Hepatocyte (in vitro differentiated cells): ENCODE measurements around the gene CHIT1. TPM values are rescaled to one million over a fixed set of nuclear protein-coding genes. Genes with fewer than 3 reads are reported as not detected.
A peak's percentile ranks its signal among the peaks of the same experiment; 100 is the strongest.

Source experiments
- DNase-seq: peaks from one replicate; pipeline ENCODE4 v3.0.0-alpha.2; 2016; ENCODE audit warnings: low spot score
- H2AFZ ChIP-seq: fragments of 200-600 bp; sonication (generic); 2 replicates; pipeline ENCODE4 v1.6.0; 2016; ENCODE audit warnings: antibody characterized with exemption, mild to moderate bottlenecking
- H3K27ac ChIP-seq: fragments of 200-600 bp; sonication (generic); 2 replicates; pipeline ENCODE4 v1.5.1; 2016; ENCODE audit warnings: mild to moderate bottlenecking
- H3K27me3 ChIP-seq: fragments of 200-600 bp; sonication (generic); 2 replicates; pipeline ENCODE4 v1.6.1; 2016
- H3K36me3 ChIP-seq: fragments of 200-600 bp; sonication (generic); replicated peaks from 2 replicates; pipeline ENCODE4 v1.5.1; 2016; ENCODE audit warnings: low read depth; ENCODE audit not compliant: insufficient read depth
- H3K4me1 ChIP-seq: fragments of 200-600 bp; sonication (generic); 2 replicates; pipeline ENCODE4 v1.5.1; 2016; ENCODE audit warnings: mild to moderate bottlenecking, moderate library complexity; ENCODE audit not compliant: insufficient read depth
- H3K4me2 ChIP-seq: fragments of 200-600 bp; sonication (generic); 2 replicates; pipeline ENCODE4 v1.6.0; 2016
- H3K4me3 ChIP-seq: fragments of 200-600 bp; sonication (generic); 2 replicates; pipeline ENCODE4 v1.5.1; 2016; ENCODE audit warnings: mild to moderate bottlenecking
- H3K79me2 ChIP-seq: fragments of 200-600 bp; sonication (generic); 2 replicates; pipeline ENCODE4 v1.6.0; 2017; ENCODE audit warnings: mild to moderate bottlenecking
- H3K9me2 ChIP-seq: fragments of 200-600 bp; sonication (generic); replicated peaks from 2 replicates; pipeline ENCODE4 v1.6.0; 2017; ENCODE audit warnings: mild to moderate bottlenecking; ENCODE audit not compliant: insufficient read depth
- H3K9me3 ChIP-seq: fragments of 200-600 bp; sonication (generic); 2 replicates; pipeline ENCODE4 v1.5.1; 2016; ENCODE audit warnings: low read depth, mild to moderate bottlenecking
- H4K20me1 ChIP-seq: fragments of 200-600 bp; sonication (generic); 2 replicates; pipeline ENCODE4 v1.6.0; 2016; ENCODE audit warnings: mild to moderate bottlenecking; ENCODE audit not compliant: insufficient read depth, poor library complexity, severe bottlenecking
- CTCF ChIP-seq: fragments of 200-600 bp; sonication (generic); IDR thresholded peaks from 2 replicates; pipeline ENCODE4 v1.5.1; 2016; ENCODE audit warnings: antibody characterized with exemption, mild to moderate bottlenecking; ENCODE audit not compliant: poor library complexity
- EZH2 ChIP-seq: fragments of 200-600 bp; sonication (generic); IDR thresholded peaks from 2 replicates; pipeline ENCODE4 v1.6.1; 2016; ENCODE audit warnings: antibody characterized with exemption, mild to moderate bottlenecking, borderline replicate concordance
- EZH2phosphoT487 ChIP-seq: fragments of 200-600 bp; sonication (generic); IDR thresholded peaks from one replicate; pipeline ENCODE4 v1.6.1; 2018; ENCODE audit warnings: antibody characterized with exemption, mild to moderate bottlenecking, low read depth, moderate library complexity; ENCODE audit not compliant: unreplicated experiment, severe bottlenecking
- WGBS: methylation state at CpG from one replicate; pipeline ENCODE4 v1.1.6; 2016; ENCODE audit warnings: low lambda C conversion rate; ENCODE audit errors: missing lambda C conversion rate; 5-methylcytosine and 5-hydroxymethylcytosine counted together
- polyA plus RNA-seq: library from polyadenylated mRNA; unstranded; fragments of >200 nt; fragmentation: Nextera tagmentation; extraction: Ambion mirVana; gene quantifications from 2 replicates; pipeline ENCODE4 v1.2.1, GENCODE V29; 2016
- total RNA-seq: library from RNA; depleted of rRNA; stranded (reverse); fragments of >200 nt; gene quantifications from 2 replicates; pipeline ENCODE4 v1.2.3, GENCODE V29; 2014

CHIT1 gene
- total and polyA plus RNA-seq, 2 experiments from 2014 or later = 0.93 to 1.1 TPM

- Histone ChIP-seq H3K36me3 (no peaks in the 10 kb centered on the region), H3K27ac (peak overlapping the region; percentile 94), H3K27me3 (no peaks in the 10 kb centered on the region), H3K9me2 (no peaks in the 10 kb centered on the region), H3K79me2 (no peaks in the 10 kb centered on the region), H3K4me2 (no peak overlapping the region), H3K9me3 (no peaks in the 10 kb centered on the region), H3K4me1 (peaks cover 33% of the 10 kb centered on the region), H4K20me1 (no peaks in the 10 kb centered on the region), H3K4me3 (no peak overlapping the region), H2AFZ (no peak overlapping the region)
- 94% methylated on average over 9 of the region's 9 CpGs for WGBS
- TF ChIP-seq EZH2 = no peak
- no peak for TF ChIP-seq CTCF
- no peak for TF ChIP-seq EZH2phosphoT487
- DNase-seq = no peak
These were observed 47.6 kb upstream of the CHIT1 start for GRCh38 chr1:203276916-203277545.

- no peaks in the 10 kb centered on the region for H3K9me2 ChIP-seq
- peaks cover 29% of the 10 kb centered on the region for H3K4me1 ChIP-seq
- no peak overlapping the region for H2AFZ ChIP-seq
- H3K36me3 ChIP-seq = no peaks in the 10 kb centered on the region
- no peak overlapping the region for H3K4me3 ChIP-seq
- H3K27ac ChIP-seq = no peak overlapping the region
- H3K27me3 ChIP-seq = no peaks in the 10 kb centered on the region
- DNase-seq = no peak
- TF ChIP-seq CTCF = no peak
- TF ChIP-seq EZH2 = no peak
- TF ChIP-seq EZH2phosphoT487 = no peak
- H4K20me1 ChIP-seq = no peaks in the 10 kb centered on the region
- 90% methylated on average over 5 of the region's 5 CpGs for WGBS
- no peaks in the 10 kb centered on the region for H3K9me3 ChIP-seq
- no peaks in the 10 kb centered on the region for H3K79me2 ChIP-seq
- no peak overlapping the region for H3K4me2 ChIP-seq
These were observed 46.9 kb upstream of the CHIT1 start for GRCh38 chr1:203276408-203276807.

GRCh38 chr1:203275656-203276272 lies 46.3 kb upstream of the CHIT1 start:
- no peak overlapping the region for H3K4me2 ChIP-seq
- no peaks in the 10 kb centered on the region for H3K9me3 ChIP-seq
- no peak overlapping the region for H3K4me3 ChIP-seq
- no peaks in the 10 kb centered on the region for H3K27me3 ChIP-seq
- 85% methylated on average over 11 of the region's 11 CpGs for WGBS
- no peak for TF ChIP-seq EZH2phosphoT487
- TF ChIP-seq EZH2 = no peak
- no peak for TF ChIP-seq CTCF
- no peaks in the 10 kb centered on the region for H3K9me2 ChIP-seq
- no peaks in the 10 kb centered on the region for H3K36me3 ChIP-seq
- H3K27ac ChIP-seq = no peak overlapping the region
- H2AFZ ChIP-seq = no peak overlapping the region
- H3K79me2 ChIP-seq = no peaks in the 10 kb centered on the region
- no peaks in the 10 kb centered on the region for H4K20me1 ChIP-seq
- peaks cover 29% of the 10 kb centered on the region for H3K4me1 ChIP-seq
- DNase-seq = no peak
